GM12878 (cell line): ENCODE measurements around the gene BBS1. TPM values are rescaled to one million over a fixed set of nuclear protein-coding genes. Genes with fewer than 3 reads are reported as not detected.

Source experiments
- ATAC-seq: fragments of 200-7000 bp; cut with Tn5 transposase; 3 replicates; pipeline ENCODE4 v1.9.1; 2020; ENCODE audit warnings: mild to moderate bottlenecking, moderate library complexity
- BruUV-seq: library from RNA; stranded (reverse); fragments of 400-500 nt; replicated peaks from 2 replicates; lab custom pipeline; 2021; lab: Mats Ljungman, UMichigan
- CTCF ChIA-PET: fragments of 300-600 bp; sonication (Branson Sonifier 250); formaldehyde crosslinking; extraction: SDS; loops from one replicate; lab custom pipeline; 2021; ENCODE audit warnings: inconsistent platforms; lab: Yijun Ruan, JAX
- POLR2A ChIA-PET: fragments of 350-600 bp; formaldehyde crosslinking; extraction: SDS; loops from one replicate; lab custom pipeline; 2021; ENCODE audit warnings: inconsistent platforms; lab: Charles Lee
- RAD21 ChIA-PET: fragments of 300-600 bp; sonication (Branson Sonifier 250); formaldehyde crosslinking; loops from one replicate; lab custom pipeline; 2023; ENCODE audit warnings: antibody characterized with exemption; ENCODE audit not compliant: unreplicated experiment; lab: Charles Lee
- SMC1A ChIA-PET: fragments of 300-600 bp; sonication (Branson Sonifier 250); formaldehyde crosslinking; loops from one replicate; lab custom pipeline; 2023; ENCODE audit not compliant: unreplicated experiment, uncharacterized antibody; lab: Charles Lee
- DNase-seq: peaks from one replicate; pipeline ENCODE4 v3.0.0-alpha.2; 2011; ENCODE audit warnings: low read depth, low spot score
- FAIRE-seq: peaks from 3 replicates; lab custom pipeline; 2011; peaks lifted over from hg19 to GRCh38; lab: Jason Lieb, UNC
- H2AFZ ChIP-seq: 2 replicates; pipeline ENCODE4 v1.6.0; 2011; ENCODE audit warnings: low read depth, low read length, control low read depth; ENCODE audit not compliant: control insufficient read depth
- H3K27ac ChIP-seq: 2 replicates; pipeline ENCODE4 v1.5.1; 2011; ENCODE audit warnings: control low read depth; ENCODE audit not compliant: control insufficient read depth, insufficient read depth
- H3K27me3 ChIP-seq, 2 experiments: replicated peaks in 1 of 2; 2 replicates each; pipeline versions ENCODE4 v1.6.0 to v1.6.1; 2011; ENCODE audit warnings: low read length in 1 of 2; ENCODE audit not compliant: control insufficient read depth in 2 of 2, insufficient read depth in 2 of 2
- H3K36me3 ChIP-seq, 2 experiments: 2 replicates each; pipeline ENCODE4 v1.5.1; 2011; ENCODE audit warnings: low read length in 1 of 2; ENCODE audit not compliant: control insufficient read depth in 2 of 2, insufficient read depth in 2 of 2
- H3K4me1 ChIP-seq: 2 replicates; pipeline ENCODE4 v1.6.1; 2011; ENCODE audit warnings: mild to moderate bottlenecking, low read length, moderate library complexity, mixed read lengths; ENCODE audit not compliant: control insufficient read depth, insufficient read depth
- H3K4me2 ChIP-seq: 2 replicates; pipeline ENCODE4 v1.6.0; 2011; ENCODE audit warnings: control low read depth; ENCODE audit not compliant: control insufficient read depth, insufficient read depth
- H3K4me3 ChIP-seq: fragments of 200-600 bp; sonication (generic); 2 replicates; pipeline ENCODE4 v1.5.1; 2016
- H3K79me2 ChIP-seq: 2 replicates; pipeline ENCODE4 v1.6.0; 2011; ENCODE audit warnings: low read length; ENCODE audit not compliant: control insufficient read depth, insufficient read depth
- H3K9ac ChIP-seq: 2 replicates; pipeline ENCODE4 v1.8.0; 2011; ENCODE audit warnings: low read length, control low read depth, mixed read lengths; ENCODE audit not compliant: control insufficient read depth, insufficient read depth
- H3K9me3 ChIP-seq: replicated peaks from 3 replicates; pipeline ENCODE4 v1.5.1; 2011; ENCODE audit warnings: mild to moderate bottlenecking, low read length; ENCODE audit not compliant: control insufficient read depth, insufficient read depth
- H4K20me1 ChIP-seq: 2 replicates; pipeline ENCODE4 v1.6.0; 2011; ENCODE audit not compliant: control insufficient read depth, insufficient read depth
- ATF3 ChIP-seq: IDR thresholded peaks from 2 replicates; pipeline ENCODE4 v1.6.1; 2011; ENCODE audit warnings: low read depth, mild to moderate bottlenecking, low read length, moderate library complexity, borderline replicate concordance; ENCODE audit errors: extremely low read depth
- CBX3 ChIP-seq: fragments of 200-600 bp; sonication (generic); IDR thresholded peaks from 2 replicates; pipeline ENCODE4 v1.6.1; 2016; ENCODE audit warnings: low read depth, borderline replicate concordance
- E4F1 ChIP-seq: fragments of 450-650 bp; IDR thresholded peaks from 2 replicates; pipeline ENCODE4 v1.6.1; 2018; ENCODE audit warnings: borderline replicate concordance, mild to moderate bottlenecking; ENCODE audit not compliant: partially characterized antibody
- IRF3 ChIP-seq: fragments of 450-650 bp; IDR thresholded peaks from 2 replicates; pipeline ENCODE4 v1.6.1; 2014; ENCODE audit warnings: mild to moderate bottlenecking
- KDM1A ChIP-seq: fragments of 200-600 bp; sonication (generic); IDR thresholded peaks from 2 replicates; pipeline ENCODE4 v1.6.1; 2016; ENCODE audit warnings: borderline replicate concordance
- NRF1 ChIP-seq: conservative IDR thresholded peaks from 2 replicates; pipeline ENCODE4 v1.6.1; 2011; ENCODE audit warnings: mild to moderate bottlenecking, low read depth, low read length, improper control_type of control experiment
- PKNOX1 ChIP-seq: fragments of 450-650 bp; IDR thresholded peaks from 2 replicates; pipeline ENCODE4 v1.6.1; 2016; ENCODE audit warnings: mild to moderate bottlenecking
- POLR2A ChIP-seq: IDR thresholded peaks from 2 replicates; pipeline ENCODE4 v1.6.1; 2011; ENCODE audit warnings: low read depth, mild to moderate bottlenecking, low read length
- POU2F2 ChIP-seq: IDR thresholded peaks from 3 replicates; pipeline ENCODE4 v1.6.1; 2011; ENCODE audit warnings: low read depth, mild to moderate bottlenecking, low read length, borderline replicate concordance
- PRDM15 ChIP-seq: fragments of 450-650 bp; formaldehyde crosslinking; IDR thresholded peaks from 2 replicates; pipeline ENCODE4 v1.4.0; 2020; ENCODE audit warnings: mild to moderate bottlenecking, moderate library complexity
- RB1 ChIP-seq: fragments of 450-650 bp; formaldehyde crosslinking; IDR thresholded peaks from 2 replicates; pipeline ENCODE4 v1.6.1; 2017; ENCODE audit warnings: mild to moderate bottlenecking, borderline replicate concordance
- SMC3 ChIP-seq: IDR thresholded peaks from 2 replicates; pipeline ENCODE4 v1.6.1; 2011; ENCODE audit warnings: low read length, improper control_type of control experiment, borderline replicate concordance
- TBL1XR1 ChIP-seq: IDR thresholded peaks from 2 replicates; pipeline ENCODE4 v1.6.1; 2012; ENCODE audit warnings: low read depth, low read length, improper control_type of control experiment
- WGBS: methylation state at CpG from one replicate; pipeline ENCODE4 v1.1.6; 2016; ENCODE audit warnings: low lambda C conversion rate; ENCODE audit not compliant: insufficient replicate concordance, insufficient coverage; ENCODE audit errors: missing lambda C conversion rate; 5-methylcytosine and 5-hydroxymethylcytosine counted together
- in situ Hi-C: fragments of 300-500 bp; cut with MboI; formaldehyde crosslinking; loops from 9 replicates; pipeline ENCODE4 v1.14.3; 2018; ENCODE audit warnings: mixed read lengths
- intact Hi-C: fragments of 100-400 bp; cut with micrococcal nuclease; formaldehyde crosslinking; loops from one replicate; pipeline ENCODE4 v1.14.2; 2022; ENCODE audit not compliant: unreplicated experiment
- polyA plus RNA-seq, 11 experiments: library from polyadenylated mRNA; depleted of rRNA in 4 of 11; unstranded in 6 of 11; stranded (reverse) in 5 of 11; fragments of >200 nt; fragmentation: Nextera tagmentation in 4 of 11; fragmentation: Illumina TruSeq in 1 of 11; extraction: Ambion mirVana in 4 of 11; extraction: Trizol in 1 of 11; gene quantifications; 1 replicate in 1 of 11; 2 replicates in 10 of 11; pipeline versions ENCODE4 v1.2.1 to v1.2.3, GENCODE V29; 2011 to 2016; ENCODE audit warnings: inconsistent platforms in 2 of 11, missing spikeins in 2 of 11, low read depth in 1 of 11
- total RNA-seq, 4 experiments: library from RNA; depleted of rRNA in 3 of 4; stranded (reverse); fragments of >200 nt in 3 of 4; fragmentation: Illumina TruSeq in 1 of 4; extraction: Trizol in 1 of 4; gene quantifications; 2 replicates each; pipeline versions ENCODE4 v1.2.1 to v1.2.3, GENCODE V29; 2013 to 2021

The BBS1 gene
- total and polyA plus RNA-seq, 10 of the 15 experiments (the other 5 are each of a cell fraction or from before 2014, with no cell fraction given): 2.5 to 14.7 (median 8.7) TPM

GRCh38 chr11:66462911-66463310, 47.5 kb upstream of the BBS1 start:
- no peak overlapping the region for H3K9ac ChIP-seq
- H3K36me3 ChIP-seq: no peaks in the 10 kb centered on the region
- no peaks in the 10 kb centered on the region for H3K79me2 ChIP-seq
- no peak overlapping the region for H3K4me3 ChIP-seq
- no peak for FAIRE-seq
- in situ Hi-C loops (no loop called here), intact Hi-C loops (no loop called here)
- TF ChIP-seq IRF3 (no peak), ATF3 (no peak), TBL1XR1 (no peak), KDM1A (no peak), PKNOX1 (no peak), RB1 (no peak), NRF1 (no peak), POLR2A (no peak), POU2F2 (no peak), PRDM15 (CRISPR knock-in tag) (no peak), SMC3 (no peak), E4F1 (no peak), CBX3 (no peak)
- ChIA-PET POLR2A (no interaction called here), SMC1A (interaction anchor here (1.0 kb wide), 1 partner anchor 9 kb away, joined by 3 read pairs; no protein-coding TSS in a partner anchor), CTCF (interaction anchor here (4.5 kb wide), 1 partner anchor 24 kb away, joined by 46 read pairs; the partner anchor contains the start of gene MRPL11), RAD21 (no interaction called here)
- no TSS peak for BruUV-seq
- no peaks in the 10 kb centered on the region for H4K20me1 ChIP-seq
- H2AFZ ChIP-seq: no peak overlapping the region
- H3K27ac ChIP-seq: no peak overlapping the region
- DNase-seq: no peak
- H3K27me3 ChIP-seq: no peaks in the 10 kb centered on the region
- no peaks in the 10 kb centered on the region; the same call in 1 of the 3 replicates for H3K9me3 ChIP-seq
- no peak for ATAC-seq
- WGBS: 42% methylated on average over 3 of the region's 3 CpGs
- peaks cover 28% of the 10 kb centered on the region for H3K4me1 ChIP-seq
- H3K4me2 ChIP-seq: no peak overlapping the region
